ENCODE results near the gene CLDND2. TPM values are rescaled to one million over a fixed set of nuclear protein-coding genes. Genes with fewer than 3 reads are reported as not detected.

CLDND2 gene
- total and polyA plus RNA-seq, 2 of the 8 experiments (the other 6 are each of a cell fraction or from before 2014, with no cell fraction given), result 0.21 to 0.56 TPM

DNA sequence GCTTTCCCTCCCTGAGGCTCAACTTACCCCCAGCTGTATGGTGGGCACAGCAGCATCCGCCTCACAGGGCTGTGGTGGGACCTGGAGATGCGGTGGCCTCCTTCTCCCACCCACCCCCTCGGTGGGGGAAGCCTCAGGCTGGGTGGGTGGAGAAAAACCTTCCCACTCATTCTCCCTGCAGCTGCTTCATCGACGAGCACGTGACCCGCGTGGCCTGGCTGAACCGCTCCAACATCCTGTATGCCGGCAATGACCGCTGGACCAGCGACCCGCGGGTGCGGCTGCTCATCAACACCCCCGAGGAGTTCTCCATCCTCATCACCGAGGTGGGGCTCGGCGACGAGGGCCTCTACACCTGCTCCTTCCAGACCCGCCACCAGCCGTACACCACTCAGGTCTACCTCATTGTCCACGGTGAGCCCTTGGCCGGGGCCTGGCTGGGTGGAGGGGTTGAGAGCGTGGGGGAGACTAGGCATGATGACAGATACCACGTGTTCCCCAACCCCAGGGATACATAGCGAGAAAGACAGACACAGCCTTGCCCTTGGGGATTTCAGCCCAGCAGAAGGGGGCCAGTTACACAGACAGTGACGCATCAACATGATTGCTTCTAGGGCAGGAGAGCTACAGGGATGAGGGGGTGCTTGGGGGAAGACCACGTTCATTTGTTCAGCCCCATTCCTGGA, 45.2 kb downstream of the CLDND2 start:
- Histone ChIP-seq H2BK12ac (ENCODE audit: low read depth, low read length) (no peak overlapping the region), H4K8ac (ENCODE audit: extremely low read depth, insufficient read depth, low read length) (no peak overlapping the region; the same call in 1 of the 2 replicates), H2BK20ac (ENCODE audit: low read length) (no peak overlapping the region), H3K9ac (replicated peaks in 1 of 4; ENCODE audit: extremely low read depth in 1 of 4, low read depth in 3 of 4, low read length in 3 of 4) (no peak overlapping the region), H3K27ac (ENCODE audit: low read depth, low read length) (no peak overlapping the region), H3K79me2 (ENCODE audit: control insufficient read depth in 1 of 2, insufficient read depth in 2 of 2, low read length in 2 of 2) (no peaks in the 10 kb centered on the region), H3K79me1 (ENCODE audit: low read depth, low read length) (peaks cover 14% of the 10 kb centered on the region), H3K4me1 (replicated peaks in 1 of 4; ENCODE audit: control insufficient read depth in 3 of 4, insufficient read depth in 4 of 4, low read length in 3 of 4) (peaks cover 0 to 12% (median 7%) of the 10 kb centered on the region in 4 experiments; a peak in 5 of 7 replicates), H3K9me3 (ENCODE audit: insufficient read depth in 2 of 2, low read depth in 1 of 2, low read length in 1 of 2) (no peaks in the 10 kb centered on the region), H3K18ac (ENCODE audit: extremely low read depth, low read length) (no peak overlapping the region), H3K4ac (replicated peaks; ENCODE audit: insufficient read length, low read depth, low read length) (no peak overlapping the region), H3K23ac (ENCODE audit: insufficient read length) (no peak overlapping the region), H3K14ac (ENCODE audit: insufficient read length) (no peak overlapping the region), H4K20me1 (replicated peaks in 1 of 2; ENCODE audit: control insufficient read depth in 1 of 2, insufficient read depth in 2 of 2, low read length in 2 of 2) (peaks cover 4 to 23% of the 10 kb centered on the region in 2 experiments), H3K56ac (replicated peaks; ENCODE audit: insufficient read length, low read depth, low read length) (no peak overlapping the region), H3K27me3 (replicated peaks in 1 of 4; ENCODE audit: control insufficient read depth in 3 of 4, extremely low read depth in 1 of 4, insufficient read depth in 3 of 4, low read length in 3 of 4) (peaks cover 0 to 6% (median 5%) of the 10 kb centered on the region in 4 experiments; a peak in 4 of 7 replicates), H3K4me2 (ENCODE audit: insufficient read depth in 1 of 2, low read depth in 2 of 2, low read length in 2 of 2) (no peak overlapping the region), H2BK120ac (replicated peaks; ENCODE audit: low read depth, low read length) (no peak overlapping the region), H2BK15ac (ENCODE audit: low read length) (no peak overlapping the region), H4K91ac (replicated peaks; ENCODE audit: insufficient read length, low read length) (no peak overlapping the region), H2BK5ac (ENCODE audit: low read depth, low read length) (no peak overlapping the region), H2AK5ac (ENCODE audit: low read depth, low read length) (no peak overlapping the region), H2AFZ (ENCODE audit: low read length) (no peak overlapping the region), H3K23me2 (ENCODE audit: low read depth, low read length) (peaks cover 11% of the 10 kb centered on the region; the same call in 1 of the 2 replicates), H3K36me3 (ENCODE audit: control insufficient read depth in 2 of 4, insufficient read depth in 4 of 4, low read length in 3 of 4) (peaks cover 0 to 7% (median 0%) of the 10 kb centered on the region in 4 experiments; a peak in 1 of 8 replicates), H3K4me3 (ENCODE audit: extremely low read depth in 1 of 4, insufficient read depth in 2 of 4, low read depth in 3 of 4, low read length in 4 of 4) (no peak overlapping the region), H4K5ac (ENCODE audit: insufficient read length, low read depth, low read length) (no peak overlapping the region)
- FAIRE-seq (no peak), DNase-seq (ENCODE audit: low read depth in 1 of 2, low spot score in 2 of 2) (no peak)
- ChIA-PET POLR2A (ENCODE audit: partially characterized antibody) (interaction anchor here (1.2 to 1.3 kb wide), 2 partner anchors 9 to 18 kb away, joined by 3 read pairs; no protein-coding TSS in a partner anchor), CTCF (ENCODE audit: partially characterized antibody) (interaction anchor here (0.9 to 2.1 kb wide), 6 partner anchors 9 to 165 kb away, joined by 3 to 7 read pairs (median 4); partner anchors contain the start of gene VSIG10L)
- 94% methylated on average over 23 of the region's 29 CpGs; no CpG with 5 or more reads in 1 of the 2 experiments for WGBS, 2 experiments (ENCODE audit: extremely low coverage in 1 of 2, insufficient coverage in 1 of 2, insufficient read length in 1 of 2, insufficient replicate concordance in 2 of 2, low coverage in 1 of 2, low lambda C conversion rate in 2 of 2, missing lambda C conversion rate in 1 of 2)
- TF ChIP-seq TAF1 (IDR thresholded peaks at IDR 0.05; ENCODE audit: low read depth, low read length) (no peak), CHD1 (IDR thresholded peaks at IDR 0.05; ENCODE audit: low read depth, low read length) (no peak), JUND (IDR thresholded peaks at IDR 0.05; ENCODE audit: low read length) (no peak), SIX5 (IDR thresholded peaks at IDR 0.05; ENCODE audit: low read depth, low read length) (no peak), TAF7 (optimal IDR thresholded peaks at IDR 0.05; ENCODE audit: borderline replicate concordance, low read depth, low read length) (no peak), RBBP5 (IDR thresholded peaks at IDR 0.05; ENCODE audit: borderline replicate concordance, low read depth, low read length) (no peak), SP2 (IDR thresholded peaks at IDR 0.05; ENCODE audit: low read length) (no peak), SRF (IDR thresholded peaks at IDR 0.05; ENCODE audit: low read depth, low read length) (no peak), RFX5 (IDR thresholded peaks at IDR 0.05; ENCODE audit: borderline replicate concordance, low read depth, low read length) (no peak), NANOG (IDR thresholded peaks at IDR 0.05; ENCODE audit: insufficient read depth, low read depth, low read length, poor library complexity, severe bottlenecking) (no peak), CBX8 (IDR thresholded peaks at IDR 0.05; ENCODE audit: borderline replicate concordance, low read depth, low read length) (no peak)
- TF ChIP-seq, protein P1, sequence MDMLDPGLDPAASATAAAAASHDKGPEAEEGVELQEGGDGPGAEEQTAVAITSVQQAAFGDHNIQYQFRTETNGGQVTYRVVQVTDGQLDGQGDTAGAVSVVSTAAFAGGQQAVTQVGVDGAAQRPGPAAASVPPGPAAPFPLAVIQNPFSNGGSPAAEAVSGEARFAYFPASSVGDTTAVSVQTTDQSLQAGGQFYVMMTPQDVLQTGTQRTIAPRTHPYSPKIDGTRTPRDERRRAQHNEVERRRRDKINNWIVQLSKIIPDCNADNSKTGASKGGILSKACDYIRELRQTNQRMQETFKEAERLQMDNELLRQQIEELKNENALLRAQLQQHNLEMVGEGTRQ (IDR thresholded peaks at IDR 0.05; ENCODE audit: low read length), result no peak

Measured in H1 (cell line).